Stimulated activated CD8-positive, alpha-beta memory T cell treated with anti-CD3 and anti-CD28 coated beads, Interleukin-15, amount 100 ng/mL, for 1 hour (primary cell): Measurements from ENCODE around the gene SUGCT.

ENCODE experiments used
- DNase-seq: peaks from one replicate; pipeline ENCODE4 v3.0.0-alpha.2; 2020; ENCODE audit warnings: low read depth

The SUGCT gene

GRCh38 chr7:40474790-40475680 is 340.2 kb downstream of the SUGCT start:
- no peak for DNase-seq

- no peak for DNase-seq
These were observed 340.8 kb downstream of the SUGCT start for GRCh38 chr7:40475681-40475982.

- no peak for DNase-seq
These were observed 342.3 kb downstream of the SUGCT start for GRCh38 chr7:40477094-40477493.

GRCh38 chr7:40482845-40483244 is 348.0 kb downstream of the SUGCT start:
- no peak for DNase-seq

GRCh38 chr7:40483630-40484029 is 348.8 kb downstream of the SUGCT start:
- no peak for DNase-seq

- no peak for DNase-seq
These were observed 355.2 kb downstream of the SUGCT start for GRCh38 chr7:40489844-40490602.

- DNase-seq = no peak
These were observed 355.8 kb downstream of the SUGCT start for GRCh38 chr7:40490603-40490924.

GRCh38 chr7:40492946-40493345 is 358.1 kb downstream of the SUGCT start:
- no peak for DNase-seq

GRCh38 chr7:40493609-40494051 is 358.8 kb downstream of the SUGCT start:
- no peak for DNase-seq

GRCh38 chr7:40498924-40499510 is 364.2 kb downstream of the SUGCT start:
- DNase-seq = no peak

- no peak for DNase-seq
These were observed 364.9 kb downstream of the SUGCT start for GRCh38 chr7:40499718-40500117.

- DNase-seq = no peak
These were observed 365.4 kb downstream of the SUGCT start for GRCh38 chr7:40500219-40500618.

GRCh38 chr7:40502359-40502758 is 367.6 kb downstream of the SUGCT start:
- no peak for DNase-seq

- DNase-seq = no peak
These were observed 371.4 kb downstream of the SUGCT start for GRCh38 chr7:40506158-40506557.

GRCh38 chr7:40507166-40507565 is 372.4 kb downstream of the SUGCT start:
- no peak for DNase-seq

GRCh38 chr7:40509287-40509996 is 374.6 kb downstream of the SUGCT start:
- DNase-seq = no peak

GRCh38 chr7:40516376-40516775 is 381.6 kb downstream of the SUGCT start:
- DNase-seq = no peak

- no peak for DNase-seq
These were observed 384.2 kb downstream of the SUGCT start for GRCh38 chr7:40519009-40519408.

- no peak for DNase-seq
These were observed 386.4 kb downstream of the SUGCT start for GRCh38 chr7:40520986-40521738.

GRCh38 chr7:40525764-40526163 is 391.0 kb downstream of the SUGCT start:
- no peak for DNase-seq

GRCh38 chr7:40526951-40527715 is 392.3 kb downstream of the SUGCT start:
- DNase-seq = no peak
